K562 (cell line): Measurements from ENCODE around the gene ERVMER34-1. TPM values are rescaled to one million over a fixed set of nuclear protein-coding genes. Genes with fewer than 3 reads are reported as not detected.

ENCODE experiments used
- ATAC-seq: fragments of 200-7000 bp; cut with Tn5 transposase; 3 replicates; pipeline ENCODE4 v1.9.1; 2020; ENCODE audit warnings: moderate library complexity
- BruUV-seq: library from RNA; stranded (reverse); fragments of 400-500 nt; replicated peaks from 2 replicates; lab custom pipeline; 2021; lab: Mats Ljungman, UMichigan
- CTCF ChIA-PET: fragments of 300-600 bp; formaldehyde crosslinking; extraction: SDS; loops from one replicate; lab custom pipeline; 2021; ENCODE audit warnings: low intra/inter-chr PET ratio; lab: Yijun Ruan, JAX
- POLR2A ChIA-PET: fragments of 300-600, 350-650 bp; sonication (Branson Sonifier 250); formaldehyde crosslinking; extraction: SDS; loops from one replicate; lab custom pipeline; 2021; ENCODE audit warnings: antibody characterized with exemption, inconsistent platforms; lab: Yijun Ruan, JAX
- DNase-seq, 4 experiments: peaks; one replicate each; pipeline versions ENCODE4 v3.0.0 to v3.0.0-alpha.2; 2011 to 2018; ENCODE audit warnings: low spot score in 3 of 4, mixed read lengths in 3 of 4; ENCODE audit errors: extremely low read depth in 1 of 4
- FAIRE-seq: peaks from 2 replicates; lab custom pipeline; 2011; peaks lifted over from hg19 to GRCh38; lab: Jason Lieb, UNC
- H2AFZ ChIP-seq: 2 replicates; pipeline ENCODE4 v1.6.0; 2011; ENCODE audit warnings: low read depth, low read length, control low read depth, inconsistent platforms
- H3K27ac ChIP-seq: fragments of 200-600 bp; 3 replicates; pipeline ENCODE4 v1.8.0; 2011; ENCODE audit warnings: low read depth, mild to moderate bottlenecking, control low read depth, inconsistent platforms, low read length, moderate library complexity, mixed read lengths; ENCODE audit errors: extremely low read depth
- H3K27me3 ChIP-seq, 2 experiments: fragments of 300-600 bp in 1 of 2; 2 replicates in 1 of 2; 3 replicates in 1 of 2; pipeline versions ENCODE4 v1.6.0 to v1.8.0; 2011; ENCODE audit warnings: inconsistent platforms in 2 of 2, low read length in 2 of 2, mild to moderate bottlenecking in 1 of 2, mixed read lengths in 1 of 2, moderate library complexity in 1 of 2; ENCODE audit not compliant: control insufficient read depth in 2 of 2, insufficient read depth in 2 of 2
- H3K36me3 ChIP-seq: fragments of 300-600 bp; 3 replicates; pipeline ENCODE4 v1.8.0; 2011; ENCODE audit warnings: mild to moderate bottlenecking, low read length, inconsistent platforms; ENCODE audit not compliant: control insufficient read depth, insufficient read depth
- H3K4me1 ChIP-seq, 2 experiments: fragments of 200-600 bp in 1 of 2; replicated peaks in 1 of 2; 2 replicates in 1 of 2; 3 replicates in 1 of 2; pipeline versions ENCODE4 v1.5.1 to v1.8.0; 2011; ENCODE audit warnings: inconsistent platforms in 2 of 2, low read length in 2 of 2, mild to moderate bottlenecking in 1 of 2, mixed read lengths in 1 of 2, moderate library complexity in 1 of 2; ENCODE audit not compliant: control insufficient read depth in 2 of 2, insufficient read depth in 2 of 2
- H3K4me2 ChIP-seq: 2 replicates; pipeline ENCODE4 v1.6.1; 2011; ENCODE audit warnings: low read length, control low read depth, inconsistent platforms, mixed read lengths; ENCODE audit not compliant: insufficient read depth
- H3K4me3 ChIP-seq: fragments of 200-600 bp; sonication (generic), shearing (Covaris generic); 2 replicates; pipeline ENCODE4 v1.5.1; 2016; ENCODE audit warnings: control low read depth, inconsistent platforms
- H3K79me2 ChIP-seq: fragments of 200-600 bp; 3 replicates; pipeline ENCODE4 v1.8.0; 2011; ENCODE audit warnings: low read length, inconsistent platforms; ENCODE audit not compliant: control insufficient read depth, insufficient read depth
- H3K9ac ChIP-seq, 2 experiments: 2 replicates each; pipeline versions ENCODE4 v1.6.0 to v1.6.1; 2011; ENCODE audit warnings: low read depth in 2 of 2, low read length in 2 of 2, control low read depth in 1 of 2, inconsistent platforms in 1 of 2, mild to moderate bottlenecking in 1 of 2, mixed read lengths in 1 of 2; ENCODE audit not compliant: insufficient read depth in 1 of 2
- H3K9me1 ChIP-seq: one replicate; pipeline ENCODE4 v1.6.0; 2011; ENCODE audit warnings: inconsistent platforms, mild to moderate bottlenecking, low read length, moderate library complexity; ENCODE audit not compliant: control insufficient read depth, insufficient read depth
- H3K9me3 ChIP-seq: replicated peaks from 2 replicates; pipeline ENCODE4 v1.5.1; 2011; ENCODE audit warnings: low read depth, low read length, inconsistent platforms; ENCODE audit not compliant: control insufficient read depth, insufficient read depth
- H4K20me1 ChIP-seq: replicated peaks from 2 replicates; pipeline ENCODE4 v1.6.1; 2011; ENCODE audit warnings: low read length, inconsistent platforms, mixed read lengths; ENCODE audit not compliant: control insufficient read depth, insufficient read depth
- KLF16 ChIP-seq: IDR thresholded peaks from 2 replicates; pipeline ENCODE4 v1.6.1; 2016; ENCODE audit warnings: antibody characterized with exemption
- RBM25 ChIP-seq: fragments of 200-400 bp; formaldehyde crosslinking; IDR thresholded peaks from 2 replicates; pipeline ENCODE4 v1.6.1; 2018; ENCODE audit warnings: low read length, low read depth, moderate library complexity; ENCODE audit not compliant: severe bottlenecking
- in situ Hi-C: fragments of 300-500 bp; cut with MboI; formaldehyde crosslinking; loops from 4 replicates; pipeline ENCODE4 v1.15.0; 2018; ENCODE audit warnings: inconsistent platforms, mixed read lengths
- intact Hi-C: fragments of 100-400 bp; cut with micrococcal nuclease; formaldehyde crosslinking; loops from 2 replicates; pipeline ENCODE4 v1.14.2; 2022
- polyA plus RNA-seq, 8 experiments: library from polyadenylated mRNA; depleted of rRNA in 4 of 8; stranded (reverse) in 5 of 8; unstranded in 3 of 8; fragments of >200 nt; fragmentation: Nextera tagmentation in 2 of 8; fragmentation: Illumina TruSeq in 1 of 8; extraction: Ambion mirVana in 2 of 8; extraction: Trizol in 1 of 8; gene quantifications; 2 replicates each; pipeline versions ENCODE4 v1.2.1 to v1.2.3, GENCODE V29; 2011 to 2014; ENCODE audit warnings: inconsistent platforms in 1 of 8, missing spikeins in 1 of 8
- total RNA-seq, 7 experiments: library from RNA; depleted of rRNA in 6 of 7; stranded (reverse); fragments of >200 nt in 6 of 7; fragmentation: Illumina TruSeq in 2 of 7; extraction: Trizol in 2 of 7; gene quantifications; 2 replicates each; pipeline versions ENCODE4 v1.2.1 to v1.2.3, GENCODE V29; 2011 to 2021; ENCODE audit warnings: low replicate concordance in 1 of 7
- TF ChIP-seq, protein P1 (sequence below), 2 experiments: fragments of 450-650 bp; IDR thresholded peaks; 2 replicates each; pipeline ENCODE4 v1.6.1; 2016
- TF ChIP-seq, protein P2 (sequence below): fragments of 150-350 bp; IDR thresholded peaks from 2 replicates; pipeline ENCODE4 v1.6.1; 2014; ENCODE audit warnings: low read depth, mild to moderate bottlenecking, low read length, borderline replicate concordance

The ERVMER34-1 gene
- total and polyA plus RNA-seq, 9 of the 15 experiments (the other 6 are each of a cell fraction or from before 2014, with no cell fraction given), result 0.04 to 0.57 (median 0.25) TPM

DNA sequence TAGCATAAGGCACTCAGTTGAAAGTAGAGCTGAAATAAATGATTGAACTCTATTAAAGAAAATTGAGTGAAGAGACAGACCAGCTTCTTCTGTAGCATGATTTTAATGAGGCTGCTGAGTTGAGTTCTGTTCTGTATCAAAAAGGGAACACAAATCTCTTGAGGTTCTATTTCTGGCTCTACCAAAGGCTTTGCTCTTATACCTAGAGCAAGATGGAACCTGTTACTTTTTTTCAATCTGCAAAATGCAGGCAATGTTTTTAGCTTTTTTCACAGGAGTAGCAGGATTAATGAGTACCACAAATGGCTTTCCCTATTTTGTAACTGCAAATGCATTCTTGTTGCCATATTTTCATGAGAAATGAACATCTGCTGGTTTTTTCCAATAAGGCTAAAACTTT is 4.2 kb upstream of the ERVMER34-1 start:
- intact Hi-C loops, result no loop called here
- POLR2A ChIA-PET, result interaction anchor here (1.0 kb wide), 1 partner anchor 68 kb away, joined by 5 read pairs; no protein-coding TSS in a partner anchor

More for the DNA sequence above, 4.2 kb upstream of the ERVMER34-1 start:
- DNase-seq (no peak), FAIRE-seq (no peak), ATAC-seq (no peak)
- Histone ChIP-seq H3K36me3 (no peaks in the 10 kb centered on the region), H3K27me3 (peaks cover 18 to 37% of the 10 kb centered on the region in 2 experiments), H3K4me3 (no peak overlapping the region), H3K9me1 (no peaks in the 10 kb centered on the region), H3K9ac (no peak overlapping the region), H4K20me1 (no peaks in the 10 kb centered on the region), H3K4me1 (peaks cover 0 to 11% of the 10 kb centered on the region in 2 experiments; a peak in 3 of 5 replicates), H3K27ac (no peak overlapping the region), H3K4me2 (no peak overlapping the region), H3K79me2 (no peaks in the 10 kb centered on the region), H2AFZ (no peak overlapping the region), H3K9me3 (no peaks in the 10 kb centered on the region)
- in situ Hi-C loops, result no loop called here
- CTCF ChIA-PET, result no interaction called here
- no TSS peak for BruUV-seq
- TF ChIP-seq RBM25 (no peak), KLF16 (no peak)
- TF ChIP-seq, protein P1, sequence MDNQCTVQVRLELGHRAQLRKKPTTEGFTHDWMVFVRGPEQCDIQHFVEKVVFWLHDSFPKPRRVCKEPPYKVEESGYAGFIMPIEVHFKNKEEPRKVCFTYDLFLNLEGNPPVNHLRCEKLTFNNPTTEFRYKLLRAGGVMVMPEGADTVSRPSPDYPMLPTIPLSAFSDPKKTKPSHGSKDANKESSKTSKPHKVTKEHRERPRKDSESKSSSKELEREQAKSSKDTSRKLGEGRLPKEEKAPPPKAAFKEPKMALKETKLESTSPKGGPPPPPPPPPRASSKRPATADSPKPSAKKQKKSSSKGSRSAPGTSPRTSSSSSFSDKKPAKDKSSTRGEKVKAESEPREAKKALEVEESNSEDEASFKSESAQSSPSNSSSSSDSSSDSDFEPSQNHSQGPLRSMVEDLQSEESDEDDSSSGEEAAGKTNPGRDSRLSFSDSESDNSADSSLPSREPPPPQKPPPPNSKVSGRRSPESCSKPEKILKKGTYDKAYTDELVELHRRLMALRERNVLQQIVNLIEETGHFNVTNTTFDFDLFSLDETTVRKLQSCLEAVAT (IDR thresholded peaks at IDR 0.05), result no peak
- TF ChIP-seq, protein P2, sequence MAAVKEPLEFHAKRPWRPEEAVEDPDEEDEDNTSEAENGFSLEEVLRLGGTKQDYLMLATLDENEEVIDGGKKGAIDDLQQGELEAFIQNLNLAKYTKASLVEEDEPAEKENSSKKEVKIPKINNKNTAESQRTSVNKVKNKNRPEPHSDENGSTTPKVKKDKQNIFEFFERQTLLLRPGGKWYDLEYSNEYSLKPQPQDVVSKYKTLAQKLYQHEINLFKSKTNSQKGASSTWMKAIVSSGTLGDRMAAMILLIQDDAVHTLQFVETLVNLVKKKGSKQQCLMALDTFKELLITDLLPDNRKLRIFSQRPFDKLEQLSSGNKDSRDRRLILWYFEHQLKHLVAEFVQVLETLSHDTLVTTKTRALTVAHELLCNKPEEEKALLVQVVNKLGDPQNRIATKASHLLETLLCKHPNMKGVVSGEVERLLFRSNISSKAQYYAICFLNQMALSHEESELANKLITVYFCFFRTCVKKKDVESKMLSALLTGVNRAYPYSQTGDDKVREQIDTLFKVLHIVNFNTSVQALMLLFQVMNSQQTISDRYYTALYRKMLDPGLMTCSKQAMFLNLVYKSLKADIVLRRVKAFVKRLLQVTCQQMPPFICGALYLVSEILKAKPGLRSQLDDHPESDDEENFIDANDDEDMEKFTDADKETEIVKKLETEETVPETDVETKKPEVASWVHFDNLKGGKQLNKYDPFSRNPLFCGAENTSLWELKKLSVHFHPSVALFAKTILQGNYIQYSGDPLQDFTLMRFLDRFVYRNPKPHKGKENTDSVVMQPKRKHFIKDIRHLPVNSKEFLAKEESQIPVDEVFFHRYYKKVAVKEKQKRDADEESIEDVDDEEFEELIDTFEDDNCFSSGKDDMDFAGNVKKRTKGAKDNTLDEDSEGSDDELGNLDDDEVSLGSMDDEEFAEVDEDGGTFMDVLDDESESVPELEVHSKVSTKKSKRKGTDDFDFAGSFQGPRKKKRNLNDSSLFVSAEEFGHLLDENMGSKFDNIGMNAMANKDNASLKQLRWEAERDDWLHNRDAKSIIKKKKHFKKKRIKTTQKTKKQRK, result no peak
